GM21360 (cell line): ENCODE measurements around the gene ERGIC1.
A peak's percentile ranks its signal among the peaks of the same experiment; 100 is the strongest.
"Not testable (repeated sequence)": the region's sequence is repeated elsewhere in the genome, so short reads cannot be mapped to it uniquely, and the experiment has no call there.

Source experiments
- ATAC-seq: cut with Tn5 transposase; IDR thresholded peaks from one replicate; pipeline ENCODE4 v1.9.1; 2021; ENCODE audit warnings: mild to moderate bottlenecking, moderate library complexity; ENCODE audit not compliant: unreplicated experiment

The ERGIC1 gene

DNA sequence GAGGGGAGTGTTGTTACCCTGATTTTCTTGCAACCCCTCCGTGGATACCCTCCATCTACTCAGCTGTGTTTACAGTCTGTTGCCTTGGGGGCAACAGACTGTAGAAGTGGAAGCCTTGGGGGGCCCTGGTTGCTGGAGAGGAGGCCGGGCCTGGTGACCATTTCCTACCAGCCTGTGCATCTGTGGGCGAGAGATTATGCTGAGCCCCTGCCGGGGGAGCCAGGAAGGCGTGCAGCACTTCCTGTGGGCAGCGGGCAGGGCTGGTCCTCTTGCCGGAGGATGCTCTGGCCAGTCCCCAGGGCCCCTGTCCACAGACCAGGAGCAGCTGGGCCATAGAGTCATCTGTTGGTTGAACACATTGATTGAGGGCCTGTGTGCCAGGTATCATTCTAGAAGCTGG is 11.1 kb downstream of the ERGIC1 start:
- ATAC-seq, result no peak

DNA sequence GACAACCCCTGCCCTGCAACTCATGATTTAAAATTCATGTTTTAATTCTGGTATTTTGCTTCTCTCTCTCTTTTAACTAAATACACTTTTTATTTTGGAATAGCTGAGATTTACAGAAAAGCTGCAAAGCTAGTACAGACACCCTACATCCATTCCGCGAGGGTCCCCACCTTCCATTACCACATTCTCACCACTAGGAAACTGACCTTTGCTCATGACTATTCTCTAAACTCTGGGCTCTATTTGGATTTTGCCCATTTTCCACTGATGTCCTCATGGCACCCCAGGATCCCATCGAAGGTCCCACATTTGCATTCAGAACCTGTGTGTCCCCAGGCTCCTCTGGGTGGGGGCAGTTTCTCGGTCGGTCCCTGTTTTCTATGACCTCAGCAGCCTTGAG is 11.5 kb downstream of the ERGIC1 start:
- ATAC-seq, result no peak

DNA sequence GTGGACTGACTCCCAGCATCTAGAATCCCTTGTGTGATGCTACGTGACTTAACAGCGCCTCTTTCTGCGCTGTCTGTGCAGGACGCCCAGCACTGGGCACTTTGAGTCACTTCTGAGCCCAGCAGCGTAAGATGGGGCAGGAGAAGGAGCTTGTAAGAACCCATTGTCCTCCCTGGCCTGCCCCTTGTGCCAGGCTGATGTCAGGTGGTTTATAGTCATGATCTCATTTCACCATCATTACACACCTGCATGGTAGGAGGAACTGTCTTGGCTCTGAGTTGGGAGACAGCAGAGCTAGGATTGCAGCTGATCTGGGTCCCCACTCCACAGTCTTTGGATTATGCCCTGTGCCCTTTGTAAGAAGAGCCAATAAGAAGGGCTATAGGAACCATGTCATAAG is 12.2 kb downstream of the ERGIC1 start:
- no peak for ATAC-seq

DNA sequence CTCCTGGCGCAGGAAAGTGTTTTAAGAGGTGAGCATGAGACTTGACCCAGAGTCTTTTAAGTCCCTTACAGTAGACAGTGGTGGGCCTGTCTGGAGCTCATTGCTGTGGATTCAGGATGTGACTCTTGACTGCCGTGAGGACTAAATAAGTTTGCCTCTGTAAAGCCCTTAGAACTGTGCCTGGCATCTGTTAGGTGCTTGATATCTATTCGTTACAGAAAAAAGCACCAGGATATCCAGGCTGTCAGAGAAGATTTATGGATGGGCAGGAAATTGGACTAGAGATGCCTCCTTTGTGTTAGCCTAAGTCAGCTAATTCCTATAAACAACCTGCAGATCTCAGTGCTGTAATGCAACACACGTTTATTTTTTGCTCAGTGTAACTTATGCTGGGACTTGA is 12.6 kb downstream of the ERGIC1 start:
- no peak for ATAC-seq

DNA sequence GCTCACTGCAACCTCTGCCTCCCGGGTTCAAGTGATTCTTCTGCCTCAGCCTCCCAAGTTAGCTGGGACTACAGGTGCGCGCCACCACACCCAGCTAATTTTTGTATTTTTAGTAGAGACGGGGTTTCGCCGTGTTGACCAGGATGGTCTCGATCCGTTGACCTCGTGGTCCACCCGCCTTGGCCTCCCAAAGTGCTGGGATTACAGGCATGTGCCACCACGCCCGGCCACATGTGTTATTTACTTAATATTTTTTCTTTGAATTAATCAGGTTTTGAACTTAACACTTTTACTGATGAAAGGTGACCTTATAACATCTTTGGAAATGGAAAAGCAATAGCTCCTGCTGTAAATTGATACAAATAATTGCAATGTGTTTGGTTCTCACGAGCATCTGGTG is 13.5 kb downstream of the ERGIC1 start:
- ATAC-seq, result not testable (repeated sequence)

DNA sequence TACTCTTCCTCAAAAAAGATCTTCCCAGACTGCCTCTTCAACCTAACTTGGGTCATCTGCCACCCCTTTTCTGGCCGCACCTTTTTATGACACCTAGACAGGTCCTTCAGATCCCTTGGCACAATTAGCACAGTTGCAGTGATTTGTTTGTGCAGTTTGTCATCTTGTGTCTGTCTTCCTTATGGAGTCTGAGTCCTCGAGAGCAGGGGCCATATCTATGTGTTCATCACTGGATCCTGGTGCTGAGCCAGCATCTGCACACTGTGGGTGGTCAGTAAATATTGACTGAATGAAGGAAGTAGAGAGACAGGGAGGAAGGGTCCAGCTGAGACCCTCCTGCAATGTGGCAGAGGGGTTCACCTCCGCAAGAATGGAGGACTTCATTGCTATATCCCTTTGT is 14.4 kb downstream of the ERGIC1 start:
- no peak for ATAC-seq

DNA sequence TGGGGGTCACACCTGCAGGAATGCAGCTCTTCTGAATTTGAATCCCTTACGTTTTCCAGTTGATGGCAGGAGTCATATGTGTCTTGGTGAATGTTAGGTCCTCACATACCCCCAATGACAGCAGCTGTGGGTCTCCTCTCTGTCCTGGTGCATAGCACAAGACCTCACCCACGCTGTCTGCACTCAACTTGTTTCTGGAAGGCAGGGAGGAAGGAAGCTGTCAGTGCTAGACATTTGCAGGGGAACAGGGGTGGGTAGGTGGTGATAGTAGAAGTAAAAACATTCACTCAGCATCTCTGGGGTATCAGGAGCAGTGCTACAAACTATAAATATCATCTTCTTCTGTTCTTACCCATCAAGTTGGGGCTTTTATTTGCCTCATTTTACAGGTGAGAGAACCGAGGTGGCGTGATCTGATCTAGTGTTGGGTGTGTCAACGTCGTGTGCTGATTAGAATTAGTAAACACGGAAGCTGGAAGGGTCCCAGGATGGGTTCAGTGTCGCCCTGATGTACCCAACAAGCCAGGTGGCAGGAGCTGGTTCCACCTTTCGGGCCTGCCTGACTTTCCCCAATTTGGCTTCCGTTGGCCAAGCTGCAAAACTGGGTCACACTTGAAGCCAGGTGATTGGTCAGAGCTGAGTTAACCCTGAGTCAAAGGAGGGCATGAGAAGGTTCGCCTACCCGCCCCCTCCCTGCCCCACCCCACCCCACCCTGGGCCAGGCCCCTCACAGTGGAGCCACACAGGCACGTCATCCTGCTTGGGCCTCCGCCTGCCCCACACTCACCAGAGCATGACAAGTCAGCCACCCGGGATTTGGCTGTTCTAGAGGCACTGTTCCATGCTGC is 15.8 kb downstream of the ERGIC1 start:
- peak; percentile 46 for ATAC-seq

DNA sequence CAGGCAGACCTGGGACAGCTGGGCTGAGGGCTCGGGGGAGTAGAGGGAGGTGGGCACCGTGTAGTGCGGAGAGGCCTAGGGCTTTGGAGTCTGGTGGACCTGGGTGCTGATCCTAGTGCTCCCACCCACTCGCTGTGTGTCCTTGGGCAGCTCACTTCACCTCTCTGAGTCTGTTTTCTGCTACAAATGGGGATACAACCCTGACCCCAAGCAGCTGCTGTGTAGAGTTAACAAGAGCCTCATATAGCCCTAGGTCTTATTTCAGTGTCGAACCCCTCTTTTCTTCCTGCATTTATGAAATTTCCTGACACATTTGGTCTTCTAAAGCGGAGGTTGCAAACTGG is 16.4 kb downstream of the ERGIC1 start:
- no peak for ATAC-seq

DNA sequence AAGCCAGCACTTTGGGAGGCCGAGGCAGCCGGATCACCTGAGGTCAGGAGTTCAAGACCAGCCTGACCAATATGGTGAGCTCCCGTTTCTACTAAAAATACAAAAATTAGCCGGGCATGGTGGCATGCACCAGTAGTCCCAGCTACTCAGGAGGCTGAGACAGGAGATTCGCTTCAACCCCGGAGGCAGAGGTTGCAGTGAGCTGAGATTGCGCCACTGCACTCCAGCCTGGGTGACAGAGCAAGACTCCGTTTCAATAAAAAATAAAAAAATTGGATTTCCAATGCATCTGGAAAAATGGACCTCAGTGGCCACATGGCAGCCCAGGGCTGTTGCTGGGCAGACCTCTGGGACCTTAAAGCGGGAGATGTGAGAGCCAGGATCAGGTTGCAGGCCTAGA is 17.2 kb downstream of the ERGIC1 start:
- ATAC-seq, result not testable (repeated sequence)

DNA sequence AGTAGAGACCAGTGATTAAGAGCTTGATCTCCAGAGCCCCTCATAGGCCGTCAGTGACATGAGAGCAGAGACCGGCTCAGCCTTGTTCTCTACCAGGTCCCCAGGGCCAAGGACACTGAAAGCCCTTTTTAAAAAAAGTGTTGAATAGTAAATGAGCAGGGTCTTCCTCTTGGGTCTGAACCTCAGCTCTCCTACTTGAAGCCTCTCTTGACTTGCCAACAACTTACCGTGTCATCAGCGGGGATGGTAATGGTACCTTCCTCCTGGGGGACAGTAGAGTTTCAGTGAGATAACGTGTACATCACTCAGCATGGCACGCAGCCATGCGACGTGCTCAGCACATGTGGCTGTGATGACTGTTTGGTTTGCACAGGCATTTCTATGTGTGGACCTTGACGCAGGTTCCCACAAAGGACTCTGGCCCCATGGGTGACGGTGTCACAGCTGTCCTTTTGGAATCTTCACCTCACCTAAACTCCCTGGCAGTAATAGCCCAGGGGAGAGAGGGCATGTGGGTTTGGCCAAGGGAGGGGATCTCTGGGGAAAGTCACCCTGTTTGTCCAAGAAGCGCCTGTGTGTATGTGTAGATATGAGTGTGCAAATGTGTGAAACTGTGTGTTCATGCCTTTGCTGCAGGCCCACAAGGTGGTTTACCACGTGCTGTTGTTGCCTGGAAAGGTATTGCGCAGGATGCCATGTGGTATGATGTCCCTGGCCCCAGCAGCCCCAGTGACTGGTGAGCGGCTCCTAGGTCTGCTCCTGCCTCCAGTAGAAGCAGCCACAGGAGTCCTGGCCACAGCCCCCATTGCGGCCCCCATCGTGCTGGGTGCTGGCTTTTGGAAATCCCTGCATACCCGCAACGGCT is 18.7 kb downstream of the ERGIC1 start:
- no peak for ATAC-seq

DNA sequence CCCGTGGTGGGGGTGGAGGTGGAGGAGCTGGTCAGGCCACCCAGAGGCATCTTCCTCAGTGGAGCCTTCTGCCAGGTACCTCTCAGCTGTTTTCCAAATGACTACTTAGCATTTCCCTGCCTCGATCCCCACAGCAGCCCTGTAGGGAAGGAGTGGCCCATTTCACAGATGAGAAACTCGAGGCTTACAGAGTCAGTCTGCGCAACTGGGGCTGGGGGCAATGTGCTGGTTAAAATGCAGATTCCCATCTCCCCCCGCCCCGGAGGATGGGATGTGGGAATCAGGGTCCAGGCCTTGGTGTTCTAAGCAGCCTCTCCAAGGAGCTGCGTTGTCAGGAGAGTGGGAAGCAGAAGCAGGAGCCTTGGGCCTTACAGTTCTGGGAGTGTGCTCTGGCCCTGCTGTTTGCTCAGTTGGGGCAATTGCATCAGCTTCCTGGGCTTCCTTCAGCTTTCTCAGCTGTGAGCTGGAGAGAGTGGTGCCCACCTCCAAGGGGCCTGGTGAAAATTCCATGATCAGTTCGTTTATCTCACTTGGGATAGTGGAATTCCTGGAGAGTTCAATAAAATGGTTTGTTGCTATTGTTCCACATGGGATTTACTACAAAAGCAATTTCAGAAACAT is 19.4 kb downstream of the ERGIC1 start:
- ATAC-seq, result no peak

DNA sequence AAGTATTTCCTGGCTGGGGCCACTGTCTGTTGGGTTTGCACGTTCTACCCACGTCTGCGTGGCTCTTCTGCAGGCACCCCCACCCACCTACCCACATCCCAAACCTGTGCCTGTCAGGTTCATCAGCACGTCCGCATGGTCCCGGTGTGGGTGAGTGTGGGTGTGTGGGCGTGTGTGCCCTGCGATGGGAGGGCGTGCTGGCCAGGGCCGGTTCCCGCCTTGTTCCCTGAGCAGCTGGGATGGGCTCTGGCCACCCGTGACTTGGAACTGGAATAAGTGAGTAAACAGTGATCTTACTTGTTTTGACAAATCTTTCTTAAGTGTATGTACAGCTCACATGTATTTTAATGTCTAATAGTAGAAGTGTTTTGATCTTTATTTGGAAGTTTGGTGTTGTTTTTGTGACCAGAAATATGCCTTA is 20.4 kb downstream of the ERGIC1 start:
- no peak for ATAC-seq

DNA sequence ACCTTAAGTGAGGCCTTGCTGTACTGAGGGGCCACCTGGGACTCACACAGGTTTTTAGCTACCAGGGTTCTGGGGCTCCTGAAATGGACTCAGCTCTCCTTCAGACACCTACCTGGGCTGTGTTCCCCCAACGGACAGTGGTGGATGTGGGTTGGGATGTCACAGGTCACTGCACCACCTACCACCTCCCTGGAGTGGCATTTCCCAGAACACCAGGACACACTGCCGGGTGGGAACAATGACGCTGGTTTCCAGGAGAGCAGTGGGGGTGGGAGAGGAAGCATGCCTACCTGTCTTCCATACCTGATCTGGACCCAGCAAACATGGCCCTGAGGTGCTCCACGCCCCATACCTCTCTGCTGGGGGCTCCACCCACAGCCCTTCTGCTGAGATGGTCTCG is 20.9 kb downstream of the ERGIC1 start:
- no peak for ATAC-seq

DNA sequence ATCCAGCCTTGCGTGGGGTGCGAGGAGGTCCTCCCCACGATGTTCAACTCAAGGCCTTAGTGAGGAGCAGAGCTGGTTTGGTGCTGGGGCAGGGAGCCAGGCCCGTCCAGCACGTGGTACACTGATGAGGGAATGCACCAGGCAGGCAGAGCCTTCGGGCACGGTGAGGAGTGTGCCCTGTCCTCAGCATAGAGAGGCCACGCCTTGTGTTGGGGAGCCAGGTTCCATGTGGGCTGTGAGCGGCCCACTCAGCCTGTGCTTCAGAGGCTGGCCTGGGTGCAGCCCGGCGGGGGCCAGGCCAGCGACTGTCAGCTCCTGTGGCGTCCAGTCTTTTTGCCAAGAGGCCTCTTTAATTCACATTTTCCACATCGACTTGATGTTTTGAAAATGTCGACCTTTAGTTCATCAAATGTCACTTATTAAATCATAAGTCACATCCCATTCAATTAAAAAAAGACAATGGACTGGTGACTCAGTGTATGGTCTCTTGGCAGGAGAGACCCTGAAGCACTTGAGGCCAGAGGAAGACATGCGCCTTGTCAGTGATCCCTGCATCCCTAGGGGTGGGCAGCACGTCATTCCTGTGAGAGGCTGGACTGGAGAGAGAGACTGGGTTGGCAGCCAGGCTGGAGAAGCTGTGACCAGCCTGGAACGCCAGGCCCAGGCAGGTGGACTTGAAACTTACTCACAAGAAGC is 21.7 kb downstream of the ERGIC1 start:
- ATAC-seq, result no peak

DNA sequence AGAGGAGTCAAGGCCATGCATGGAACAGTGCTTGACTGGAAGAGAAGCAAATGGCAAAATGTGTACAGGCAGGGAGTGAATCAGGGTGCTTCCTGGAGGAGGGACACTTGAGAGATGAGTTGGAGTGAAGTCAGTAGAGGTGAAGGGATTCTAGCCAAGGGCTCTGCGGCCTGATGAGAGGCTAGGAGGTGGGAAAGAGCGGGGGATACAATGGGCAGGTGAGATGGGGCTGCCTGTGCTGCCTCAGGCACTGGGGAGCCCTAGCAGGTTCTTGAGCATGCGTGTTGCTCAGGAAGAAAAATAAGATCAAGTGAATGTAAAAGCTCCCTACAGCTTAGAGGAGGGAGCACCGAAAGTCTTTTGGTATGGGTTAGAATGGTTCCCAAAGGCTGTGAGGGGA is 22.3 kb downstream of the ERGIC1 start:
- no peak for ATAC-seq

DNA sequence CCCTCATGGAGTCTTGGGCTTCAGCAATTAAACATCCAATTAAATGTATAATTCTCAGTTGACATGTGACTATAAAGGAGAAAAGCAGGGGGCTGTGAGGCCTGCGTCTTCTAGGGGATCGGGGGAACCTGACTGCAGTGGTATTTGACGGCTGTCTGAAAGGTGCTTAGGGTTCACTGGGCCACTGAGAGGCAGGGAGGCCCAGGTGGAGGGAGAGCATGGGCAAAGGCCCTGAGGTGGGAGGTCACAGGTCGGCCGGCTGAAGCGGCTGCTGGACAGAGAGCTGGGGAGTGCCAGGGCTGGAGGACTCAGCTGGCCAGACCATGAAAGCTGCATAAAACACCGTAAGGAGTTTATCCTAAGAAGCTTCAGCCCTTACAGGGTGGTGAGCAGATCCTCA is 23.9 kb downstream of the ERGIC1 start:
- ATAC-seq, result no peak

DNA sequence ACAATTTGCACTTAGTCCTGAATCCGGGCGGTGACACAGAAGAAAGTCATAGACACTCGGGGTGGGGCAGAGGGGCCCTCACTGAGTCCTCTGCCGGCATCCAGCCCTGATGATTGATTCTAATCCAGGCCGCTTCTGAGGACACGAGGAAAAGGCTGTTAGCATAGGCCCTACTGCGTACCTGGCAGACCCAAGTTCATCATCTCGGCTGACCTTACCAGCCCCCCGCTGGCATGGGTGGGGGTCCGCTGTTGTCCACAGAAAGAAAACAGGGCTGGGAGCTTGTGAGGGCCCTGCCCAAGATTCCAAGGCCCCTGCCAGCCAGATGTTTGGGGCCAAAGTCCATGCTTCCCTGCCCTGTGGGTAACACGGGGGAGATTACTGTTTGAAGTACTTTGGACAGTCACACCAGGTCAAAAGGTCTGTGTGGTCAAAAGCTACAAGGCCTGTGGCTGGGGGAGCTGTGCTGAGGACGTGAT is 24.5 kb downstream of the ERGIC1 start:
- ATAC-seq, result no peak

DNA sequence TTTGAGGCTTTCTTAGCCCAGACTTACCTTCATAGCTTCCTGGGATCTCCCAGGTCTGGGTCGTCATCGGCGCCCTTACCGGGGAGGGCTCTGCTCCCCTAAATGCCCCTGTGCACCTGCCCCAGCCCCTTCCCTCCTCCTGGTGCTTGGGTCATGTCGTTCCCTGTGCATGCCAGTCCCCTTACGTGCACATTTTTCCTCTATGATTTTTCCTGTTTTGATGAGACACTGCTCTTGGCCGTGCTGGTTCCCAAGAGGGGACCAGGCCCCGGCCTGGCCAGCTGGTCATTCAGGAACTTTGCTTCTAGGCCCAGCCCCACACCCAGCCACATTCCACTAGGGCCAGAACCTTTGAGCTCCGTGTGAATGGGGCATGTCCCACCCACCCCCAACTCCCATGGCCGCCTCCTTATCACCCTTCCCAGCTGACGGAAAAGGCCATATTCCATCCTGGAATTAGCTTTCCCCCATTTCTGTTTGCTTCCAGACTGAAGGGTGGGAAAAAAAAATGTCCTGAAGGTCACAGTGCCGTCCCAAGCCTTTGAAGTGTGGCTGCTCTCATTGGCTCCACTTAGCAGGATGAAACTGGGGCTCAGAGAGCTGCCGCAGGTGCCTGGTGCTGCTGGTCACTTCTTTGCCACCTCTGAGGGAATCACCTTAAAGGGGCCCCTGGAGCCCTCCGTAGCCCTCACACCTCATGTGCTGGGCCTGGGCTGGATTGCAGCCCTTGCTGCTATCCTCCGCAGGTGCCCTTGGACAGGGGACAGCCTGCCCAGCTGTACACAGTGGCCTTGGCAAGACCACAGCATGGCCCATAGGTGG is 25.1 kb downstream of the ERGIC1 start:
- no peak for ATAC-seq

DNA sequence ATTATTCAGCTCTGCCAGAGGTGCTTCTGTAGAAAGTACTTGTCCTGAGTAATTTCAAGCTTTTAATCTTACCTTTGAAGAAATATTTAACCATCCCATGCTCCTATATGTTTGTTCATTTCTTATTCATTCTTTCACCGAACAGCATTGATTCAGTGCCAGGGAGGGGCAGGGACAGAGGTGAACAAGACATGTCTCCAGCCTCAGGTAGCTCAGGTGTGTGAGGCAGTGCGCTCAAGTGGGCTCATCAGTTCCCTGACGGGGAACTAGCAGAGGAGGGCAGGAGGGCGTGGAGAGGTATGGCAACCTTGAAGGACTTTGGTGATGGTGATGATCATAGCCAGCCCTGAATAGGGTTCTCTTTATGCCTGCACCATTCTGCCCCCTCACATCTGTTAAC is 25.9 kb downstream of the ERGIC1 start:
- no peak for ATAC-seq
